Neural cell (in vitro differentiated cells): Measurements from ENCODE around the gene MARS1. TPM values are rescaled to one million over a fixed set of nuclear protein-coding genes. Genes with fewer than 3 reads are reported as not detected.
"Not testable (repeated sequence)": the region's sequence is repeated elsewhere in the genome, so short reads cannot be mapped to it uniquely, and the experiment has no call there.

Experiments used
- H2AFZ ChIP-seq: fragments of 200-600, 300-800 bp; sonication (generic), shearing (Covaris generic); 2 replicates; pipeline ENCODE4 v1.6.0; 2014; ENCODE audit warnings: low read depth, mild to moderate bottlenecking, antibody characterized with exemption, low read length, moderate library complexity
- H3F3A ChIP-seq: fragments of 200-600 bp; shearing (Covaris generic); 2 replicates; pipeline ENCODE4 v1.6.1; 2016; ENCODE audit warnings: mild to moderate bottlenecking, moderate library complexity, mixed read lengths, antibody characterized with exemption, low read length; ENCODE audit not compliant: insufficient read depth, poor library complexity, severe bottlenecking
- H3K27ac ChIP-seq: fragments of 200-600, 300-800 bp; sonication (generic), shearing (Covaris generic); 2 replicates; pipeline ENCODE4 v1.5.1; 2014; ENCODE audit warnings: mild to moderate bottlenecking, low read length, moderate library complexity
- H3K27me3 ChIP-seq: fragments of 300-800, 200-600 bp; sonication (generic), shearing (Covaris generic); 2 replicates; pipeline ENCODE4 v1.6.0; 2014; ENCODE audit warnings: mild to moderate bottlenecking, low read depth, low read length, moderate library complexity; ENCODE audit not compliant: insufficient read depth
- H3K36me3 ChIP-seq: fragments of 300-800, 200-600 bp; sonication (generic), shearing (Covaris generic); 2 replicates; pipeline ENCODE4 v1.5.1; 2014; ENCODE audit warnings: mild to moderate bottlenecking, antibody characterized with exemption, low read length, moderate library complexity; ENCODE audit not compliant: insufficient read depth
- H3K4me2 ChIP-seq: fragments of 300-800, 200-600 bp; sonication (generic), shearing (Covaris generic); 2 replicates; pipeline ENCODE4 v1.6.0; 2014; ENCODE audit warnings: mild to moderate bottlenecking, low read length
- H3K4me3 ChIP-seq: fragments of 300-800, 200-600 bp; sonication (generic), shearing (Covaris generic); 2 replicates; pipeline ENCODE4 v1.5.1; 2014; ENCODE audit warnings: mild to moderate bottlenecking, low read length, moderate library complexity
- H3K79me2 ChIP-seq: fragments of 200-600 bp; shearing (Covaris generic); replicated peaks from 2 replicates; pipeline ENCODE4 v1.6.0; 2014; ENCODE audit warnings: mild to moderate bottlenecking, low read length, moderate library complexity; ENCODE audit not compliant: insufficient read depth
- H3K9ac ChIP-seq: fragments of 300-800, 200-600 bp; sonication (generic), shearing (Covaris generic); 2 replicates; pipeline ENCODE4 v1.6.1; 2016; ENCODE audit warnings: mild to moderate bottlenecking, low read length, mixed read lengths
- H3K9me2 ChIP-seq: fragments of 200-600 bp; shearing (Covaris generic); 2 replicates; pipeline ENCODE4 v1.6.1; 2016; ENCODE audit warnings: mild to moderate bottlenecking, low read length, mixed read lengths; ENCODE audit not compliant: insufficient read depth
- H3K9me3 ChIP-seq: fragments of 200-600, 300-800 bp; sonication (generic), shearing (Covaris generic); 2 replicates; pipeline ENCODE4 v1.6.1; 2016; ENCODE audit warnings: mild to moderate bottlenecking, mixed run types, low read length, moderate library complexity, mixed read lengths
- H4K20me1 ChIP-seq: fragments of 200-600 bp; shearing (Covaris generic); 2 replicates; pipeline ENCODE4 v1.6.1; 2016; ENCODE audit warnings: mild to moderate bottlenecking, mixed run types; ENCODE audit not compliant: insufficient read depth
- CTCF ChIP-seq: fragments of 450-650 bp; IDR thresholded peaks from 2 replicates; pipeline ENCODE4 v1.5.1; 2014; ENCODE audit warnings: antibody characterized with exemption, mild to moderate bottlenecking, moderate library complexity; ENCODE audit not compliant: poor library complexity, severe bottlenecking
- EP300 ChIP-seq: fragments of 450-650 bp; conservative IDR thresholded peaks from 2 replicates; pipeline ENCODE4 v1.6.1; 2014; ENCODE audit warnings: antibody characterized with exemption, mild to moderate bottlenecking, moderate library complexity; ENCODE audit not compliant: poor library complexity, severe bottlenecking
- EZH2 ChIP-seq: fragments of 200-600, 300-800 bp; shearing (Covaris generic), sonication (generic); IDR thresholded peaks from 2 replicates; pipeline ENCODE4 v1.6.1; 2014; ENCODE audit warnings: antibody characterized with exemption, low read length, borderline replicate concordance, mild to moderate bottlenecking; ENCODE audit not compliant: insufficient read depth, poor library complexity, severe bottlenecking
- MXI1 ChIP-seq: fragments of 450-650 bp; conservative IDR thresholded peaks from 2 replicates; pipeline ENCODE4 v1.6.1; 2014; ENCODE audit warnings: antibody characterized with exemption, mild to moderate bottlenecking; ENCODE audit not compliant: poor library complexity, severe bottlenecking
- POLR2AphosphoS5 ChIP-seq: IDR thresholded peaks from 2 replicates; pipeline ENCODE4 v1.6.1; 2012
- RAD21 ChIP-seq: fragments of 450-650 bp; conservative IDR thresholded peaks from 2 replicates; pipeline ENCODE4 v1.6.1; 2014; ENCODE audit warnings: antibody characterized with exemption, mild to moderate bottlenecking, moderate library complexity
- REST ChIP-seq: IDR thresholded peaks from 2 replicates; pipeline ENCODE4 v1.6.1; 2012; ENCODE audit warnings: borderline replicate concordance
- SMC3 ChIP-seq: fragments of 450-650 bp; conservative IDR thresholded peaks from 2 replicates; pipeline ENCODE4 v1.6.1; 2014; ENCODE audit warnings: antibody characterized with exemption, mild to moderate bottlenecking, moderate library complexity; ENCODE audit not compliant: poor library complexity
- TAF1 ChIP-seq: IDR thresholded peaks from 2 replicates; pipeline ENCODE4 v1.6.1; 2012; ENCODE audit warnings: low read depth
- polyA plus RNA-seq: library from polyadenylated mRNA; depleted of rRNA; stranded (reverse); fragments of >200 nt; gene quantifications from 2 replicates; pipeline ENCODE4 v1.2.3, GENCODE V29; 2014

MARS1 gene
- polyA plus RNA-seq, 1 donor from 2014 or later: 321 TPM

- no peaks in the 10 kb centered on the region for H3K9me2 ChIP-seq
- H3K27ac ChIP-seq: no peak overlapping the region
- H3K4me3 ChIP-seq: no peak overlapping the region
- H3K79me2 ChIP-seq: peaks cover 52% of the 10 kb centered on the region
- peaks cover under 1% of the 10 kb centered on the region for H3K36me3 ChIP-seq
- H3K27me3 ChIP-seq: no peaks in the 10 kb centered on the region
- H3F3A ChIP-seq: peaks cover 3% of the 10 kb centered on the region
- H2AFZ ChIP-seq: no peak overlapping the region
- H4K20me1 ChIP-seq: peaks cover 5% of the 10 kb centered on the region
- H3K9ac ChIP-seq: no peak overlapping the region
- H3K4me2 ChIP-seq: no peak overlapping the region
- TF ChIP-seq TAF1 (no peak), POLR2AphosphoS5 (no peak), SMC3 (no peak), MXI1 (no peak), CTCF (no peak), EP300 (no peak), REST (no peak), EZH2 (no peak), RAD21 (no peak)
- no peaks in the 10 kb centered on the region for H3K9me3 ChIP-seq
These were observed 71.0 kb downstream of the MARS1 start for GRCh38 chr12:57558864-57559263.

GRCh38 chr12:57560516-57560915 lies 72.6 kb downstream of the MARS1 start:
- H3K9ac ChIP-seq: no peak overlapping the region
- TF ChIP-seq REST (no peak), RAD21 (no peak), MXI1 (no peak), EZH2 (no peak), TAF1 (no peak), EP300 (no peak), CTCF (no peak), SMC3 (no peak), POLR2AphosphoS5 (no peak)
- no peak overlapping the region for H2AFZ ChIP-seq
- peaks cover 37% of the 10 kb centered on the region for H3K79me2 ChIP-seq
- H3K27ac ChIP-seq: no peak overlapping the region
- no peaks in the 10 kb centered on the region for H3F3A ChIP-seq
- H3K36me3 ChIP-seq: peaks cover 7% of the 10 kb centered on the region
- no peak overlapping the region for H3K4me3 ChIP-seq
- no peaks in the 10 kb centered on the region for H3K9me2 ChIP-seq
- H3K9me3 ChIP-seq: no peaks in the 10 kb centered on the region
- no peaks in the 10 kb centered on the region for H4K20me1 ChIP-seq
- H3K4me2 ChIP-seq: no peak overlapping the region
- H3K27me3 ChIP-seq: no peaks in the 10 kb centered on the region

GRCh38 chr12:57561117-57561516 lies 73.2 kb downstream of the MARS1 start:
- not testable (repeated sequence) for H3K4me3 ChIP-seq, H3K27me3 ChIP-seq, H4K20me1 ChIP-seq, H3K36me3 ChIP-seq, H2AFZ ChIP-seq, H3K9me3 ChIP-seq, H3K4me2 ChIP-seq, H3K27ac ChIP-seq, H3F3A ChIP-seq, H3K9me2 ChIP-seq, H3K9ac ChIP-seq
- peaks cover 37% of the 10 kb centered on the region for H3K79me2 ChIP-seq
